Esophagus (tissue), 2 donors: ENCODE data around the gene PRAMEF20. TPM values are rescaled to one million over a fixed set of nuclear protein-coding genes. Genes with fewer than 3 reads are reported as not detected.
"Not testable (repeated sequence)": the region's sequence is repeated elsewhere in the genome, so short reads cannot be mapped to it uniquely, and the experiment has no call there.

Source experiments
- H3K27ac ChIP-seq, 2 donors: one replicate each; pipeline ENCODE4 v1.5.1; 2013; ENCODE audit warnings: low read depth in 2 of 2, mild to moderate bottlenecking in 2 of 2, inconsistent platforms in 1 of 2, low read length in 1 of 2, moderate library complexity in 1 of 2
- H3K27me3 ChIP-seq, 2 donors: one replicate each; pipeline ENCODE4 v1.6.1; 2013; ENCODE audit warnings: low read length in 2 of 2, control low read depth in 1 of 2, mild to moderate bottlenecking in 1 of 2; ENCODE audit not compliant: insufficient read depth in 2 of 2, control insufficient read depth in 1 of 2
- H3K36me3 ChIP-seq, 2 donors: one replicate each; pipeline ENCODE4 v1.6.1; 2013; ENCODE audit warnings: low read length in 1 of 2; ENCODE audit not compliant: control insufficient read depth in 2 of 2, insufficient read depth in 2 of 2
- H3K4me1 ChIP-seq, 2 donors: one replicate each; pipeline ENCODE4 v1.6.1; 2013; ENCODE audit warnings: low read length in 1 of 2; ENCODE audit not compliant: control insufficient read depth in 2 of 2, insufficient read depth in 2 of 2
- H3K4me3 ChIP-seq, 2 donors: one replicate each; pipeline ENCODE4 v1.5.1; 2013; ENCODE audit warnings: low read length in 2 of 2, mild to moderate bottlenecking in 2 of 2, low read depth in 1 of 2, moderate library complexity in 1 of 2
- H3K9me3 ChIP-seq, 2 donors: one replicate each; pipeline ENCODE4 v1.6.1; 2013; ENCODE audit warnings: mild to moderate bottlenecking in 2 of 2, low read depth in 1 of 2, low read length in 1 of 2, moderate library complexity in 1 of 2; ENCODE audit not compliant: control insufficient read depth in 2 of 2, insufficient read depth in 1 of 2
- WGBS, 2 donors: extraction: QIAGEN DNeasy Blood & Tissue Kit; methylation state at CpG; one replicate each; pipeline ENCODE4 v1.1.7; 2013; 5-methylcytosine and 5-hydroxymethylcytosine counted together
- polyA plus RNA-seq, 2 donors: library from polyadenylated mRNA; stranded (reverse); fragments of 200-250 nt; gene quantifications; one replicate each; pipeline ENCODE4 v1.2.3, GENCODE V29; 2013
- donor health status: healthy with polysubstance abuse.
- donor health status: Bipolar disorder and iron deficiency.

PRAMEF20 gene
- not detected for polyA plus RNA-seq

DNA sequence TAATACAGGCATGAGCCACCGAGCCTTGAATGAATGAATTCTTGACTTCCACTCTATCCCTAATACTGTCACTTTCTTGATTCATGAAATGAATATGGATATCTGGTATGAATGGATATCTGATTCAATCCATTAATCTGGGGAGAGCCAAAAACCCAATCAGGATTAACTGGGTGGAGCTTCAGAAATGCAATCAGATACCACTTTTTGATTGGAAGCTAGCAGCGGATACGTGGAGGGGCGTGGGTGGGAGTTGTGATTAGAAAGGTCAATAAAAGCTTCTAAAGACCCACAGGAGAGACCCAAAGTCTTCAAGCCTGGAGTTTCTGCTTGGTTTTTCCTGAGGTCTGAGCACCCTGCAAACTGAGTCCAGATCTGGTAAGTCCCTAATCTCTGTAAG is at the start of gene PRAMEF20:
Gene PRAMEF20, plus strand, starts transcription at position 301 of the 400 bp plus-strand sequence. CDS start 5,905 bp downstream, outside the sequence.
- H3K9me3 ChIP-seq, H3K4me1 ChIP-seq, H3K27ac ChIP-seq, H3K36me3 ChIP-seq, H3K4me3 ChIP-seq, H3K27me3 ChIP-seq: not testable (repeated sequence)
- WGBS, 2 donors: 76 to 78% methylated on average over 4 of the region's 4 CpGs

DNA sequence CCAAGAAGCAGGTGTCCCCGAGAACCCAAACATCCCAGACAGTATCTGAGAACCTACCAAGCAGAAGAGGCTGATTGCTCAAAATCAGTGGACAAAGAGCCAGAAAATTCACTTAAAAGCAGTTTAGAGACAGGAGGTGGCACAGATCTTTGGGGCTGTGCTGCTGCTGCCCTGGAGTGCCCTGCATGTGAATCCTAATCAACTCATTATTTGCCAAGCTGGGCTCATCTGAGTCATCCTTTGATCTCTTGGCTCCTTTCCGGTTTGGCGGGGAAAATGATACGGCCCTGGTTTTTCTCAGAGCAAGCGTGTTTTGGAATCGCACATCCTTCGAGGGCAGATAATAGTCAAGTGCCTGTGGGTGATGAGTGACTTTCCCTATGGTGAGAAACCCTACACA is 47.9 kb upstream of the PRAMEF20 start:
- H3K4me3 ChIP-seq, H3K4me1 ChIP-seq, H3K27ac ChIP-seq, H3K27me3 ChIP-seq, H3K36me3 ChIP-seq, H3K9me3 ChIP-seq: not testable (repeated sequence)
- 57% methylated on average over 1 of the region's 7 CpGs; no CpG with 5 or more reads in 1 of the 2 donors for WGBS, 2 donors

DNA sequence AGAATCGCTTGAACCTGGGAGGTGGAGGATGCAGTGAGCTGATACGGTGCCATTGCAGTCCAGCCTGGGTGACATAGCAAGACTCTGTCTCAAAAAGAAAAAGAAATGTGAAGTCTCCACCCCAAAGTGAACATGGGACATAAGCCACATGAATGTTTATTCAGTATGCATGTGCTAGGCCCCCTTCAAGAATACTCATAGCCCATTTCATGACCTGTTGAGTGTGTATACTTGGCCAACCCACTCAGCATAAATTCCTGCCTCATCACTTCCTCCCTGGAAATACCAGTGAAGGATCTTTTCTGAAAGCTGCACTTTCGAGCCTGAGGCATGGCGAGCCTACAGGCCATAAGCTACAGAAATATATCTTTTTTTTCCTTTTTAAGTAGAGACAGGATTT is 45.3 kb upstream of the PRAMEF20 start:
- H3K36me3 ChIP-seq, H3K4me1 ChIP-seq, H3K4me3 ChIP-seq, H3K27me3 ChIP-seq, H3K9me3 ChIP-seq, H3K27ac ChIP-seq: not testable (repeated sequence)
- WGBS, 2 donors: 72 to 96% methylated on average over 2 to 3 of the region's 4 CpGs

DNA sequence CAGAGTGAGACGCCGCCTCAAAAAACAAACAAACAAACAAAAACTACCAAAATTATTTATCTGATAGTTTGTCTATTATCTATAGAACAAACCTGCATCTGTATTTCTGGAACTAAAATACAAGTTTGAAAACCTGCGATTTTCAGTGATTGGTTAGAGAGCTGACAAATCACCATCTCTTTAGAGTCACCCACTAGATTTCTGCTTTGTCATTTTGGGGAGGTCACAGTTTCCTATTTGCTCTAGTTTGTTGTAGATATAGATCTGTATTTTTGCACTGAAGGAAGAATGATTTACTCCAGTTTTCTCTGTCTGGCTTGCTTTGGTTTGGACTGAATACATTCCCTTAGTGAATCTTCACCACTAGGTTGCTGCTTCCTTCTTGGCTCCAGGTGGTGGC is 43.7 kb upstream of the PRAMEF20 start:
- not testable (repeated sequence) for H3K27me3 ChIP-seq, H3K36me3 ChIP-seq, H3K4me3 ChIP-seq, H3K9me3 ChIP-seq, H3K4me1 ChIP-seq, H3K27ac ChIP-seq
- 85 to 90% methylated on average over 3 of the region's 3 CpGs for WGBS, 2 donors

DNA sequence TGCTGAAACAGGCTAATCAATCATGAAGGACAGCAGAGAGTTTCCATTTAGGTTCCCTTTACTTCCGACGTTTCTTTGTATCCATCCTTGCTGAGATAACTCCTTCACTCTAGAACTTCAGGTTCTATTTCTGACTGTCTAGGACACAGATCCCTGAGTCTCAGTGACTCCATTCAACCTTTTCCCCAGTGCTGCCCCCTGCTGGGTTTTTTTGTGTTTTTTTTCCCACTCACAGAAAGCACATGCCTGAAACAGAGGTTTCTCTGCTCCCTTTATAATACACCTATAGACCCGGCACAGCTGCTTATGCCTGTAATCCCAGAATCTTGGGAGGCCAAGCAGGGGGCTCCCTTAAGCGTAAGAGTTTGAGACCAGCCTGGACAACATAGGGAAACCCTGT is 41.7 kb upstream of the PRAMEF20 start:
- H3K4me1 ChIP-seq, H3K27me3 ChIP-seq, H3K9me3 ChIP-seq, H3K27ac ChIP-seq, H3K4me3 ChIP-seq, H3K36me3 ChIP-seq: not testable (repeated sequence)
- 59 to 72% methylated on average over 3 of the region's 4 CpGs for whole genome bisulfite sequencing, 2 donors

DNA sequence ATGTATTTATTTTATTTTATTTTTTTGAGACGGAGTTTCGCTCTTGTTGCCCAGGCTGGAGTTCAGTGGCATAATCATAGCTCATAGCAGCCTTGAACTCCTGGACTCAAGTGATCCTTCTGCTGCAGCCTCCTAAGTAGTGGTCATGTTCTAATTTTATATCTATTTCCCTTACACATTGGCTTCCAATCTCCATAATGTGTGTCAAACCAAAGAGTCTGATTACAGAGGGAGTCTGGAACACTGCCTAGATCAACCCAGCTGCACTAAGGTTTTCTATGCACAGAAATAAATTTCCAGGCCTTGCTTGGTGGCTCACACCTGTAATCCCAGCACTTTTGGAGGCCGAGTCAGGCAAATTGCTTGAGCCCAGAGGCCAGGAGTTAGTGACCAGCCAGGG is 31.3 kb upstream of the PRAMEF20 start:
- not testable (repeated sequence) for H3K4me3 ChIP-seq, H3K36me3 ChIP-seq, H3K9me3 ChIP-seq, H3K27ac ChIP-seq, H3K4me1 ChIP-seq, H3K27me3 ChIP-seq
- WGBS, 2 donors: 80 to 85% methylated on average over 3 of the region's 3 CpGs

DNA sequence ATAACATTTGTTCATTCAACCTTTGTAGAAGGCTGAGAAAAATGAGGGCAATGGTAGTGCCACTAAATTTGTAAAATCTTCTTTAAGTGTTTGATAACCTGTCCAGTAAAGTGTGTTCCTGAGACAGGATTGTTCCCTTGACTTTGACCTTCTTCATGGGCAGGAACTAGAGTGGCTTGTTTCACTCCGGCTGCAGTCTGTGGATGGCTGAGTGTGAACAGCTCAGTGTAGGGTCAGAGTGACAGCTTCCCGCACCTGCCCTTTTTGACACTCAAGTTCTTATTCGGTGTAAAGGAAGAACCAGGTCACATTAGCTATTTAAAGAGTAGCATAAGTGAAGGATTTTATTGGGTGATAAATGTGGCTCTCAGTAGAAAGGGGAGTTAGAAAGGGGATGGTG is 29.9 kb upstream of the PRAMEF20 start:
- not testable (repeated sequence) for H3K27me3 ChIP-seq, H3K36me3 ChIP-seq, H3K4me1 ChIP-seq, H3K4me3 ChIP-seq, H3K27ac ChIP-seq, H3K9me3 ChIP-seq
- 85 to 87% methylated on average over 3 of the region's 3 CpGs for WGBS, 2 donors

DNA sequence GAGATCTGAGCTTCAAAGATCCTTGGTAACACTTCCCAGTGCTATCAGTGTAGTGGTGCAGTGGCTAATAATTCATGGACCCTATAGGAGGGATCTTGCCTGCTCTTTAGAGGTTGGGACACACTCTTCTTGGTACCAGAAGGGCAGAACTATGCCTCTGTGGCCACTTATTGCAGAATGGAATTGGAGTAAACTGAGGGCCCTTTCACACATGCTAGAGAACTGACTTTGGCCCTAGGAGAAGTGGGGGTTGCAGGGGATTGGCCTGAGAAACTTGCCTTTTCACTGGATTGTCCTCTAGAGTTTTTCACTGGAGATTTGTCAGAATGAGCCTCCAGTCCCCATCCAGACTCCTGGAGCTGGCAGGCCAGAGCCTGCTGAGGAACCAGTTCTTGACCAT is 20.9 kb upstream of the PRAMEF20 start, which contains the start of gene PRAMEF17:
Gene PRAMEF17, plus strand, starts transcription at position 301 of the 400 bp plus-strand sequence. Its CDS starts 26 bp downstream, at position 327.
- not testable (repeated sequence) for H3K4me1 ChIP-seq, H3K36me3 ChIP-seq, H3K27ac ChIP-seq, H3K4me3 ChIP-seq, H3K27me3 ChIP-seq, H3K9me3 ChIP-seq

DNA sequence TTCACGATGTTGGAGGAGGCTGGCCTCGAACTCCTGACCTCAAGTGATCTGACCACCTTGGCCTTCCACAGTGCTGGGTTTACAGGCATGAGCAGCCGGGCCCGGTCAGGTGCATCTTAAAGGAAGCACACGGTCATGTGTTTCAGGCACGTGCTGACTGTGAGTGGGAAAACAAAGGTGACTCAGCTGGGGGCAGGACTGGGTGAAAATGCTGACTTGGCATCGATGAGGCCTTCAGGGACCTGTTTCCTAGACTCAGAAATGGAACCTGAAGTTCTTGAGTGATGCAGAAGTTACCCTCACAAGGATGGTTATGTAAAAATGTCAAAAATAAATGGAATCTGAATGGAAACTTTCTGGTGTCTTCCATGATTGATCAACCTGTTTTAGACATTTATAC is 17.2 kb upstream of the PRAMEF20 start:
- not testable (repeated sequence) for H3K27me3 ChIP-seq, H3K4me1 ChIP-seq, H3K9me3 ChIP-seq, H3K27ac ChIP-seq, H3K36me3 ChIP-seq, H3K4me3 ChIP-seq
- 67 to 68% methylated on average over 7 of the region's 7 CpGs for WGBS, 2 donors

DNA sequence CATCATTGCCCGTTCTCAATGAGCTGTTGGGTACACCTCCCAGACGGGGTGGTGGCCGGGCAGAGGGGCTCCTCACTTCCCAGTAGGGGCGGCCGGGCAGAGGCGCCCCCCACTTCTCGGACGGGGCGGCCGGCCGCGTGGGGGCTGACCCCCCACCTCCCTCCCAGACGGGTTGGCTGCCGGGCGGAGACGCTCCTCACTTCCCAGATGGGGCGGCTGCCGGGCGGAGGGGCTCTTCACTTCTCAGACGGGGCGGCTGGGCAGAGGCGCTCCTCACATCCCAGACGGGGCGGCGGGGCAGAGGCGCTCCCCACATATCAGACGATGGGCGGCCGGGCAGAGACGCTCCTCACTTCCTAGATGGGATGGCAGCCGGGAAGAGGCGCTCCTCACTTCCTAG is 15.5 kb upstream of the PRAMEF20 start:
- not testable (repeated sequence) for H3K4me1 ChIP-seq, H3K27ac ChIP-seq, H3K36me3 ChIP-seq, H3K9me3 ChIP-seq, H3K4me3 ChIP-seq, H3K27me3 ChIP-seq
- 94 to 96% methylated on average over 30 to 32 of the region's 32 CpGs for WGBS, 2 donors
